ENCODE measurements around the gene CTSZ.
"Not testable (repeated sequence)": the region's sequence is repeated elsewhere in the genome, so short reads cannot be mapped to it uniquely, and the experiment has no call there.

Gene CTSZ

GRCh38 chr20:58985656-58986055 lies 21.4 kb downstream of the CTSZ start:
- Histone ChIP-seq H3K4me3 (replicated peaks; ENCODE audit: insufficient read depth, low read length) (no peak overlapping the region), H3K27ac (replicated peaks) (no peak overlapping the region), H3K27me3 (ENCODE audit: insufficient read depth, poor library complexity, severe bottlenecking) (no peaks in the 10 kb centered on the region)
- TF ChIP-seq SPI1 (IDR thresholded peaks at IDR 0.05; ENCODE audit: borderline replicate concordance, low read depth), result no peak
- TF ChIP-seq POLR2AphosphoS5 (IDR thresholded peaks at IDR 0.05; ENCODE audit: low read depth), result no peak
- no peak for TF ChIP-seq REST (IDR thresholded peaks at IDR 0.05; ENCODE audit: insufficient replicate concordance, low read depth)
- no peak for TF ChIP-seq CTCF (IDR thresholded peaks at IDR 0.05; ENCODE audit: insufficient read depth, low read length)
- TF ChIP-seq GABPA (IDR thresholded peaks at IDR 0.05; ENCODE audit: low read depth), result no peak
- no peak for DNase-seq (ENCODE audit: low read depth in 1 of 2, low spot score in 1 of 2)

- DNase-seq (ENCODE audit: low read depth in 1 of 2, low spot score in 1 of 2), result no peak
- TF ChIP-seq SPI1 (IDR thresholded peaks at IDR 0.05; ENCODE audit: borderline replicate concordance, low read depth), result no peak
- TF ChIP-seq POLR2AphosphoS5 (IDR thresholded peaks at IDR 0.05; ENCODE audit: low read depth), result no peak
- TF ChIP-seq GABPA (IDR thresholded peaks at IDR 0.05; ENCODE audit: low read depth), result no peak
- no peak for TF ChIP-seq REST (IDR thresholded peaks at IDR 0.05; ENCODE audit: insufficient replicate concordance, low read depth)
- TF ChIP-seq CTCF (IDR thresholded peaks at IDR 0.05; ENCODE audit: insufficient read depth, low read length), result no peak
- H3K4me3 ChIP-seq (replicated peaks; ENCODE audit: insufficient read depth, low read length), result no peak overlapping the region
These were observed 22.4 kb downstream of the CTSZ start for GRCh38 chr20:58984691-58985090.

GRCh38 chr20:58983115-58983468 lies 24.0 kb downstream of the CTSZ start:
- DNase-seq (ENCODE audit: low read depth in 1 of 2, low spot score in 1 of 2); H3K27ac ChIP-seq (replicated peaks); H3K4me3 ChIP-seq (replicated peaks; ENCODE audit: insufficient read depth, low read length); H3K27me3 ChIP-seq (ENCODE audit: insufficient read depth, poor library complexity, severe bottlenecking): not testable (repeated sequence)

More at GRCh38 chr20:58984691-58985090, 22.4 kb downstream of the CTSZ start:
- Histone ChIP-seq H3K27me3 (ENCODE audit: insufficient read depth, poor library complexity, severe bottlenecking) (no peaks in the 10 kb centered on the region), H3K27ac (replicated peaks) (no peak overlapping the region)

- Histone ChIP-seq H3K27me3 (ENCODE audit: insufficient read depth, poor library complexity, severe bottlenecking) (no peaks in the 10 kb centered on the region), H3K4me3 (replicated peaks; ENCODE audit: insufficient read depth, low read length) (peak overlapping the region; percentile 64), H3K27ac (replicated peaks) (peak overlapping the region; percentile 67)
- no peak for DNase-seq (ENCODE audit: low read depth in 1 of 2, low spot score in 1 of 2)
- no peak for TF ChIP-seq SPI1 (IDR thresholded peaks at IDR 0.05; ENCODE audit: borderline replicate concordance, low read depth)
- no peak for TF ChIP-seq CTCF (IDR thresholded peaks at IDR 0.05; ENCODE audit: insufficient read depth, low read length)
- no peak for TF ChIP-seq GABPA (IDR thresholded peaks at IDR 0.05; ENCODE audit: low read depth)
- no peak for TF ChIP-seq REST (IDR thresholded peaks at IDR 0.05; ENCODE audit: insufficient replicate concordance, low read depth)
- TF ChIP-seq POLR2AphosphoS5 (IDR thresholded peaks at IDR 0.05; ENCODE audit: low read depth), result no peak
These were observed 24.5 kb downstream of the CTSZ start for GRCh38 chr20:58982406-58983114.
